Measurements from ENCODE around the gene PDE4D.
"Not testable (repeated sequence)": the region's sequence is repeated elsewhere in the genome, so short reads cannot be mapped to it uniquely, and the experiment has no call there.

- not testable (repeated sequence) for TF ChIP-seq POLR2AphosphoS5 (IDR thresholded peaks at IDR 0.05; ENCODE audit: low read length); RAD21 (IDR thresholded peaks at IDR 0.05; ENCODE audit: insufficient read depth, low read depth, low read length); SREBF2 (IDR thresholded peaks at IDR 0.05; ENCODE audit: low read length); CHD2 (IDR thresholded peaks at IDR 0.05; ENCODE audit: borderline replicate concordance, low read depth, low read length)
- TF ChIP-seq, protein P1, sequence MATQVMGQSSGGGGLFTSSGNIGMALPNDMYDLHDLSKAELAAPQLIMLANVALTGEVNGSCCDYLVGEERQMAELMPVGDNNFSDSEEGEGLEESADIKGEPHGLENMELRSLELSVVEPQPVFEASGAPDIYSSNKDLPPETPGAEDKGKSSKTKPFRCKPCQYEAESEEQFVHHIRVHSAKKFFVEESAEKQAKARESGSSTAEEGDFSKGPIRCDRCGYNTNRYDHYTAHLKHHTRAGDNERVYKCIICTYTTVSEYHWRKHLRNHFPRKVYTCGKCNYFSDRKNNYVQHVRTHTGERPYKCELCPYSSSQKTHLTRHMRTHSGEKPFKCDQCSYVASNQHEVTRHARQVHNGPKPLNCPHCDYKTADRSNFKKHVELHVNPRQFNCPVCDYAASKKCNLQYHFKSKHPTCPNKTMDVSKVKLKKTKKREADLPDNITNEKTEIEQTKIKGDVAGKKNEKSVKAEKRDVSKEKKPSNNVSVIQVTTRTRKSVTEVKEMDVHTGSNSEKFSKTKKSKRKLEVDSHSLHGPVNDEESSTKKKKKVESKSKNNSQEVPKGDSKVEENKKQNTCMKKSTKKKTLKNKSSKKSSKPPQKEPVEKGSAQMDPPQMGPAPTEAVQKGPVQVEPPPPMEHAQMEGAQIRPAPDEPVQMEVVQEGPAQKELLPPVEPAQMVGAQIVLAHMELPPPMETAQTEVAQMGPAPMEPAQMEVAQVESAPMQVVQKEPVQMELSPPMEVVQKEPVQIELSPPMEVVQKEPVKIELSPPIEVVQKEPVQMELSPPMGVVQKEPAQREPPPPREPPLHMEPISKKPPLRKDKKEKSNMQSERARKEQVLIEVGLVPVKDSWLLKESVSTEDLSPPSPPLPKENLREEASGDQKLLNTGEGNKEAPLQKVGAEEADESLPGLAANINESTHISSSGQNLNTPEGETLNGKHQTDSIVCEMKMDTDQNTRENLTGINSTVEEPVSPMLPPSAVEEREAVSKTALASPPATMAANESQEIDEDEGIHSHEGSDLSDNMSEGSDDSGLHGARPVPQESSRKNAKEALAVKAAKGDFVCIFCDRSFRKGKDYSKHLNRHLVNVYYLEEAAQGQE (IDR thresholded peaks at IDR 0.05; ENCODE audit: low read depth, low read length), result not testable (repeated sequence)
- TF ChIP-seq, protein P2, sequence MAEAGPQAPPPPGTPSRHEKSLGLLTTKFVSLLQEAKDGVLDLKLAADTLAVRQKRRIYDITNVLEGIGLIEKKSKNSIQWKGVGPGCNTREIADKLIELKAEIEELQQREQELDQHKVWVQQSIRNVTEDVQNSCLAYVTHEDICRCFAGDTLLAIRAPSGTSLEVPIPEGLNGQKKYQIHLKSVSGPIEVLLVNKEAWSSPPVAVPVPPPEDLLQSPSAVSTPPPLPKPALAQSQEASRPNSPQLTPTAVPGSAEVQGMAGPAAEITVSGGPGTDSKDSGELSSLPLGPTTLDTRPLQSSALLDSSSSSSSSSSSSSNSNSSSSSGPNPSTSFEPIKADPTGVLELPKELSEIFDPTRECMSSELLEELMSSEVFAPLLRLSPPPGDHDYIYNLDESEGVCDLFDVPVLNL (IDR thresholded peaks at IDR 0.05; ENCODE audit: low read depth, low read length), result not testable (repeated sequence)
These were observed 591.0 kb downstream of the PDE4D start for GRCh38 chr5:59302509-59302908.

Data from GM12878 (cell line).